AML-193 (cell line): ENCODE data around the gene TRANK1.
"Not testable (repeated sequence)": the region's sequence is repeated elsewhere in the genome, so short reads cannot be mapped to it uniquely, and the experiment has no call there.

ENCODE experiments used
- DNase-seq, 2 experiments: peaks; one replicate each; lab custom pipeline; 2025; lab: John Stamatoyannopoulos, UW

Gene TRANK1

DNA sequence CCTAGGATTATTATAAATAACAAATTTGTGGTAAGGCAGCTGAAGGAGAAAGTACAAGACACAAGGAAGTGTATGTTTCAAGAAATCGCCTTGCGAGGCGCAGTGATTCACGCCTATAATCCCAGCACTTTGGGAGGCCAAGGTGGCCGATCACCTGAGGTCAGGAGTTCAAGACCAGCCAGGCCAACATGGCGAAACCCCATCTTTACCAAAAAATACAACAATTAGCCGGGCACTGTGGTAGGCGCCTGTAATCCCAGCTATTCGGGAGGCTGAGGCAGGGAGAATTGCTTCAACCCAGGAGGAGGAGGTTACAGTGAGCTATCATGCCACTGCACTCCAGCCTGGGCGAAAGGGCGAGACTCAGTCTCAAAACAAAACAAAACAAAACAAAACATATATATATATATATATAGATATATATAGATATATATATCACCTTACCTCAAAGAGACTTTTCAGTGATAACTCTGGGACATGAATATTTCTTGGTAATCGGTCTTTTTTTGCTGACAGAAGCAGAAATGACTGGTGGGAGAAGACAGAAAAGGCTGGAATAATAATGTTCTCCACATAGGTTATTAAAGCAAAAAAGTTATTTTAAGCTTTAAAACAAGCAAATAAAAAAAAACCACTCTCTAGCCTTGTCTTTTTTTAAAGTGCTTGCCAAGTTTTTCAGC lies 52.3 kb downstream of the TRANK1 start:
- no peak for DNase-seq

DNA sequence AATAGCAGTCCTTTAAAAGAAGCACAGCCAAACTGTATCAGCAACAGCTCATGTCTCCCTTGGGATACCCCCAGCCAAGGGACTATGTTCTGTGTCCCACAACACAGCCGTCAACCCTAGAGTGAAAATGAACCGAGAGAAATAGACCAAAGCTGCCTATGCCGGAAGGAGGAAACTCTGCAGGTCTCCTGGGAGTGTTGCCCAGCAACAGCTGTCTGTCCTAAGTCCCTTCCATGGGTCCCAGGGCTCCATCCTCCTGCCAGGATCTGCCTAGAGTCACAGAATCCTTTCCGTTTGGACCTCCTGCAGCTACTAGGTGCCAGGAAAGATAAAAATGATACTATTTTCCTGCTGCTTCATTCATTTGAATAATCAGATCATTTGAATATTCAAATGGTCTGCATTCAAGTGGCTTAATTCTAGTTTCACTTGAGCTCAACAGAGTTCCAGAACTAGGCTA lies 53.1 kb downstream of the TRANK1 start:
- DNase-seq, result no peak

DNA sequence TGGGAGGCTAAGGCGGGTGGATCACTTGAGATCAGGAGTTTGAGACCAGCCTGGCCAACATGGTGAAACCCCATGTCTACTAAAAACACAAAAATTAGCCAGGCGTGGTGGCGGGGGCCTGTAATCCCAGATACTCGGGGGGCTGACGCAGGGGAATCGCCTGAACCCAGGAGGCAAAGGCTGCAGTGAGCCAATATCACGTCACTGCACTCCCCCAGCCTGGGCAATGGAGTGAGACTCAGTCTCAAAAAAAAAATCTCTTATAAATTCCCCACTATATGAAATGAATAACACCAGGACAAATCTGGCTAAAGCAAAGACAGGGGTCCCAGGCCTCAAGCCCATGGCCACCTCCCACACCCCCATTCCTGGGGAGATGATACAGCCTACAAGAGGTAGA lies 53.8 kb downstream of the TRANK1 start:
- DNase-seq, result not testable (repeated sequence)

DNA sequence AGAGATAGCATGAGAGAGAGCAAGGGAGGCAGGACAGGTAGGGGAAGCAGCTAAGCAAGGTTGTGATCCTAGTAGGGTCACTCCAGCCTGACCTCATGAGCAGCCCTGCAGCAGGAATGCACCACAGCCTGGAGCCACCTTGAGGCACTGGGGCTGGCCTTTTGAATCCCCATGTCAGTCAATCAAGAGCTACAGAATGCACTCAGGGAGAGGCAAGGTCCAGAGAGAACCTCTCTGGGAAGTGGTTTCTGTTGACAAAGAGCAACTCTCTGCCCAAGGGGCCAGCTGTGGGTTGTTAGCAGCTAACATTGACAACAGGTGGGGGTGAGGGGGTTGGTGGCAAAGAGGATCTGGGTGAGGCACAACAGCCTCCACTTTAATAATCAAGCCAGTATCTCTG lies 54.6 kb downstream of the TRANK1 start:
- DNase-seq, result no peak

DNA sequence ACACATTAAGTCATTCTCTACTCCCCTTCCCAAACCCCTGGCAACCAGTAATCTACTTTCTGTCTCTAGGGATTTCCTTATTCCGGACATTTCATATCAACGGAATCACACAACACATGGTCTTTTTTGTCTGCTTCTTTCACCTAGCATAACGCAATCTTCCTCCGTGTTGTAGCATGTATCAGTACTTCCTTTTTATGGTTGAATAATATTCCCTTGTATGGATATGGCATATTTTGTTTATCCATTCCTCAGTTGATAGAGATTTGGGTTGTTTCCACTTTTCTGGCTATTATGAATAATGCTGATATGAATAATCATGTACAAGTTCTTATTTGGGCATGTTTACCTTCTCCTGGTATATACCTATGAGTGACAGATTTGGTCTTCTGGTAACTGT lies 63.1 kb downstream of the TRANK1 start:
- no peak for DNase-seq

DNA sequence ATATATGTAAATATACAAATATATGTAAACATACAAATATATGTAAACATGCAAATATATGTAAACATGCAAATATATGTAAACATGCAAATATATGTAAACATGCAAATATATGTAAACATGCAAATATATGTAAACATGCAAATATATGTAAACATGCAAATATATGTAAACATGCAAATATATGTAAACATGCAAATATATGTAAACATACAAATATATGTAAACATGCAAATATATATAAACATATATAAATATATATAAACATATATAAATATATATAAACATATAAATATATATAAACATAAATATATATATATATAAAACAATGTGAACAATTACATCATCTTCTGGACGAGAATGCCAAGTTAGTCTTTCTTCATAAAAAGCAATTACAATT lies 65.0 kb downstream of the TRANK1 start:
- not testable (repeated sequence) for DNase-seq

DNA sequence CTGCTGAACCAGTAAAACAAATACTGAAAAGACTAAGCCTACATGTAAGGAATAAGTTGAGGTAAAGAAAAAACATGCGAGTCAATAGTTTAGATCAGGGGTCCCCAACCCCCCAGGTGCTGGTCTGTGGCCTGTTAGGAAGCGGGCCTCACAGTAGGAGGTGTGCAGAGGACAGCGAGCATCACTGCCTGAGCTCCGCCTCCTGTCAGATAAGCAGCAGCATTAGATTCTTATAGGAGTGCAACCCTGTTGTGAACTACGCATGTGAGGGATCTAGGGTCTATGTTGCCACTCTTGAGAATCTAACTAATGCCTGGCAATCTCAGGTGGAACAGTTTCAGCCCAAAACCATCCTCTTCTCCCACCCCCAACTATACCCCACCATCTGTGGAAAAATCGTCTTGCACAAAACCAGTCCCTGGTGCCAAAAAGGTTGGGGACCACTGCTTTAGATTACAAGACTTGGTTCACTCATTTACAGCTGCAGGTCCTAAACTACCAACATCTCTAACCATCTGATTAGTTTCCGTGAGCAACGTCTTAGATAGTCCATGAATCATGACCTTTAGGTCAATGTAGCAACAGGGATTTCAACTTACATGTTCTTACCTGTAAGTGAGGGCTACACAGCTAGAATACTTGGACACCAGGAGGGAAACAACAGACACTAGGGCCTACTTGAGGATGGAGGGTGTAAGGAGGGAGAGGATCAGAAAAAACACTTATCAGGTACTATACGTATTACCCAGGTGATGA lies 66.7 kb downstream of the TRANK1 start:
- no peak for DNase-seq

DNA sequence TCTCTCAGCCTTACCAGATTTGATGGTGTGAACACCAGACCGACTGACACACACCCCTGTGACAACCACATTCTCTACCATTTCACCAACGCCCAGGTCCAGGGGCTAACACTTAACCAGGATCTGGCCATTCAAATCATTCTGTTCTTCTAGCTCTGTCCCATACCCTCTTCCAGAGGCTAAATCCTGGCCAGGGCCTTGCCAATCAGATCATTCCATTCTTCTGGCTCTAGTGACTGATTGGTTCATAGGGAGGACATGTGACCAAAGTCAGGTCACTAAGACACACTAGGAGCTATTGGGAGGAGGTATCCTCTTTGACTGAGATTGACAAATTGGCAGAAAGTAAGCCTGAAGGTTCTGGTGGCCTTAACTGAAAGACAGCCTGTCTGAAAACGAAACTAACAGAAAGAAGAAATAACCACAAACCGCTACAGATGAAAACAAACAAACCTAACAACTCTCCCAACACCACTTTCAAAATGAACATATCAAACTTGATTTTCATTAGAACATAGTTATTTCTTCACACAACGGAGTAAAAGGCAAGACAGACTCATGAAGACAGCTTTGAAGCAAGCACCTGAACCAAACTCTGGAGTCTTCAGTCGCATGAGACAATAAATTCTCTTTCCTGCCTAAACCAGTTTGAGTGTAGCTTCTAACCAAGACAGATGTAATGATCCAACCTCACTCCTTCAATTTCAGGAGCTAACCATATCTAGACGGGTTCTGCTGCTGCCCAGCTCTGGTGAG lies 68.5 kb downstream of the TRANK1 start:
- DNase-seq, result peak; percentile 20 to 38

DNA sequence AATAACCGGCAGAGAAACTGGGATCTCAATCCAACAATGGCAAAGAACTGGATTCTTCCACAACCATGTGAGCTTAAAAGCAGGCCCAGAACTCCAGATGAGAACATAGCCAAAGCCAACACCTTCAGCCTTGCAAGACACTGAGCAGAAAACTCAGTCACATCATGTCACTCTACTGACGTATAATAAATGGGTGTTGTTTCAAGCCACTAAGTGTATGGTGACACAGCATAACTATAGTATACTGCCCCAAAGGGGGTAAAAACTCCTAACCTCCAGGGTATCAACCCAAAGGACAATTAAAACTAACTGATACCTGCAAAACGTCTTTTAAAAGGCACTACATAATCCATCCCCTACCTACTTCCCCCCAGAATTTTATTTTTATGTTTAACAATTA lies 69.5 kb downstream of the TRANK1 start:
- DNase-seq, result no peak

DNA sequence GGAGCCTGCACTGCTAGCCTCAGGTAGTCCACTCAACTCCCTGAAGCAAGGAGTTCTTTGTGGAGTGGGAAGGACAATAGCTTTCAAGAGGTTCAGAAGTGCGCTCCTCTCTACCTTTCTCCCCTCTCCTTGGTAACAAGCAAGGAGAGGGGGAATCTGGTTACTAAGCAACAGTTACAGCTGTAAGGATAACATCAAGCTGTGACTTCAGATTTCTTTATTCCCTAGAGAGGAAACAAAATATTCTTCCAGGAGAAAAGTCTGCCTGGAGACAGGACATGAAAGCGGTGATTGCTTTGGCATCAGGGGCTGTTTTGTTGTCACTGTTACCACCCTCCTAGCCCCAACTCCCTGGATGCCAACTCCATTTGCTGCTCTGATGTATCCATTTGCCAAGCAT lies 70.4 kb downstream of the TRANK1 start:
- DNase-seq, result no peak

DNA sequence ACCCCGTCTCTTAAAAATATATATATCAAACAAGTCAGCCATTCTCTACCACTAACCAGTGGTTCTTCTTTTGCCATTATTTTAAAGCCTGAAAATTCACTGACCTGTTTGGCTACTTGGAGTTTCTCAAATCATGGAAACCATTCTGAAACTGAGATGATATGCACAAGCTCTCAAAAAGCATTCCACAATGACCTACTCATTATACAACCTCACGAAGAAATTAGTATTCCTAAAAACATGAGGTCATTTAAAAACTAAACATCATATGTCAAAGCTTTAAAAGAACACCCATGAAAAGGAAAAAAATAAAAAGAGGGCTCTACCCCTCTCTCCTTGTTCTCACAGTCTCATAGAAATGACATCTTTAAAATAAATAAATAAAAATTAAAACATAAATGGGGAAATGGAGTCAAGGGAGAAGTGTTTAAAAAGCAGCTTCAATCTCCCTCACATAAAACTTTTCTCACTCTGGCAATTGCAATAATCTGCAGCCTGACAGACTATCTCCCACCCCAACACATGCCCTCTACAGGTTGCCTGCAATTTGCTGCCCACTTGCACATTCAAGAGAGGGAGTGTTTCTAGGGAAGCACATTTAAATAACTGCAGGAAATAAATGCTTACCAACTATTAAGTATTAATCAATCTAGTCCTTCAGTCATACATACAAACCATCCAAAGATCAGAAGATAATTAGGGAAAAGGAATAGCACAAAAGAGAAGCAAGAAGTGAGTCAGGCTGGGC lies 73.3 kb downstream of the TRANK1 start:
- DNase-seq, result no peak

DNA sequence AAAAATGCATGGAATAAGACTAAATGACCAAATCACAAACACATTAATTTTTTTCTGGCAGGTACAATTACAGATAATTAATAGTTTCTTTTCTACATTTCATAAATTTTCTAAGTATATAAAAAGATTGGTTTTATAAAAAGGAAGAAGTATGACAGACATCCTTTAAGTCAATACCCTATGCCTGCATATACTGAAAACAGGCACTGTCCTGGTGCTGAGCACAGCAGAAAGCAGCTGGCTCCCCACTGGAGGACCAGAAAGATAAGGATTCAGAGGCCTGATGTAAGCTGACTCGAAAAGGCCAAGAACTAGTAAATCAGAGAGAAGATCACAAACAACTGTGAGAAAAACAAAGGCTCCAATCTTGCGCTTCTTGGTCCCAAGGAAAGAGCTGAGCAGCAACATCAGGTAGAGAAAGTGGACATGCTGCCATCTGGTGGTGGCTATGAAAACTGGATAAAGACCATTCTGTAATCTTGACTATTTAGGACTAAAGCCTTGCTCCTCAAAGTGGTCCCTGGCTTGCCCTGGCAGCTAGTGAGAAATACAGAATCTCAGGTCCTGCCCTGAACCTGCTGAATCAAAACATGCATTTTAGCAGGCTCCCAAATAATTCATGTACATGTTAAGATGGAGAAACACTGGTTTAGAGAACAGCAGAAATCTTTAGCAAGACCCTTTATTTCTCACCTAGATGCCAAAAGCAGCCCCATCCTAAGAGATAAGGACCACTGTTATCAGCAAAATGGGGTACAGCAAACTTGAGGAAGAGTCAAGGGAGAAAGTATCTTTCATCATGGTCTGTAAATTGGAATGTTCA lies 76.0 kb downstream of the TRANK1 start:
- DNase-seq, result peak; percentile 75 to 89

DNA sequence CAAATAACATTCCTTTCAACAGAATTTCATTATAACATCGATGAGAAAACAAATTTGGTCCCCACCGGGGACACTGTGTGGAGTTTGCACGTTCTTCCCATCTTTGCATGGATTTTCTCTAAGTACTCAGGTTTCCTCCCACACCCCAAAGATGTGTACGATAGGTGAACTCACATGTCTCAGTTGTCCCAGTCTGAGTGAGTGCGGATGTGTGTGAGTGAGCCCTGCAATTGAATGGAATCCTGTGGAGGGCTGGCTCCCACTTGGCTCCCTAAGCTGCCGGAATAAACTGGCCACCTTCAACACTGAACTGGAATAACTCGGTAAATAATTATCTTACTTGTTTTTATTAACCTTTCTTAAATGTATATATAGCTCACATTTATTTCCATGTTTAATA lies 77.0 kb downstream of the TRANK1 start:
- no peak for DNase-seq

DNA sequence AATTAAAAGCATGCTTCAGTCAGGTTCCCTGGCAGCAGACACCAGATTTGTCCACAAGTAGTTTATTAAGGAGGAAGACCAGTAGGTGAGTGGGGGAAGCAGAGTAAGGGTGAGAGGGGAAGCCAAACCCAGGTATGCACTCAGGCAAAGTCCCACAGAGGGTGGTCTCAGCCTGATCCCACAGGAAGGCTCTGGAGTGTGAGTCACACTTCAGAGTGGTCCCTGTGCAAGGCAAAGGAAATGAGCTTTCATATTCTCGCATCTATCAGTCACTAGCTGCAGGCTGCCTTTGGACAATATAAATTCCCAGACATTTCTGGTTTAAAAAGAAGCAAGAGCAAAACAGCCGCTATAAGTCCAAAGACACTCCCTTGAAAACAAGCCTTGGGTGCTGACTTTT lies 78.5 kb downstream of the TRANK1 start:
- no peak for DNase-seq

DNA sequence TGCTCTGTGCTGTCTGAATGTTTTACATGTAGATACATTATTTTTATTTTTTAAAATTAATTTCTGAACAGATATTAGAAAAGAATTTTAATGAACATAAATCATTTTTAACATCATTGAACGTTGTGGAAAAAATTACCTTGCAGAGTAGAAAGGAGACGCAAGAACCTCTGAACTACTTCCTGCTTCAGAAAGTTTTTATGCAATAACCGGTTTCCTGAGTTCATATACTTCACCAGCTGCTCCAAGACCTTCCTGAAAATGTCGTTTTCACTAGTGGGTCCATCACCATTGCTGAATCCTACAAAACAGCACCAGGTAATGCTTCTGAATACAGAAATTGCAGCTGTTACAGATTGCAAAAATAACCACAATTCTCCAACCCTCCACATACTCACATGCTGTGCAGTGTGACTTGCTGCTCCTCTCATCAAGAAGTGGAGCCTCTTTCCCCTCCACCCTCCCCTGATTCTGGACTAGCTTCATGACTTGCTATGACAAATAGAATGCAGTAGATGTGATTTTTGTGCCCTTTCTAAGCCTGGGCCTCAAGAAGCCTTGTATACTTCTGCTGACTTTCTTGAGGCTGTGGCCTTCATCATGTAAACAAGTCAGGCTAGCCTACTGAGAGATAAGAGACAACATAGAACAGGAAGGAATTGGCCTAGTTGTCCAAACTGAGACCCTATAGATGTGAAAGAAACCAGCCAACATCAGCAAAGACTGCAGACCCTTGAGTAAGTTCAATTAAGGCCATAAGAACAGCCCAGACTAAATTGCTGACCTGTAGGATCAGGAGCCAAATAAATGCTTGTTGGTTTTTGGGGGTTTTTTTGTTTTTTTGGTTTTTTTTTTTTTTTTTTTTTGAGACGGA lies 80.4 kb downstream of the TRANK1 start:
- DNase-seq, result peak; percentile 88 to 90

DNA sequence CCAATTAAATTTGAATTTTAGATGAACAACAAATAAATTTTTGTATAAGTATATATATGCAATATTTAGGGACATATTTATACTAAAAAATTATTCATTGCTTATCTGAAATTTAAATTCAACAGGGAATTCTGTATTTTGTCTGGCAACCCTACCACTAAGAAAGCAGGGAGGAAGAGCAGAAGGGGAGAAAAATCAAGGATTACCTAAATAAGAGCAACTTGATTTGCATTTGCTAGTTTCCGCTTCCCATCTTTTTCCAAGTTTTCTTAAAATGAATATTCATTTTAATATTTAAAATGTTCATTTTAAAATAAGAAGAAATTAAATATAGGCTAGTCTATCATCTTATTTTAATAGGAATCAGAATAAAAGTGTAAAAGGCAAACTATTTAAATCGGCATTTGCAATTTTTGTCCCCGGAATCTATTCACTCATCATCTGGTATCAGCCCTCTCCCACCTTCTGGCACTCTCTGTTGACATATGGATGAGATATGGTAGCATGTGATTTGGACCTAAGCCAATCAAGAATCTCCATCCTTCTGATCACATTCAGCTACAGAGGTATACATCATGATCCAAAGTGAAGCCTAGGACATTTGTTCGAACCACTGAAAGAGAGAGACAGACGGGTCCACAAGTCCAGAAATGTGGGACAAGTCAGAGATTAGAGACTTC lies 82.6 kb downstream of the TRANK1 start:
- DNase-seq, result no peak

DNA sequence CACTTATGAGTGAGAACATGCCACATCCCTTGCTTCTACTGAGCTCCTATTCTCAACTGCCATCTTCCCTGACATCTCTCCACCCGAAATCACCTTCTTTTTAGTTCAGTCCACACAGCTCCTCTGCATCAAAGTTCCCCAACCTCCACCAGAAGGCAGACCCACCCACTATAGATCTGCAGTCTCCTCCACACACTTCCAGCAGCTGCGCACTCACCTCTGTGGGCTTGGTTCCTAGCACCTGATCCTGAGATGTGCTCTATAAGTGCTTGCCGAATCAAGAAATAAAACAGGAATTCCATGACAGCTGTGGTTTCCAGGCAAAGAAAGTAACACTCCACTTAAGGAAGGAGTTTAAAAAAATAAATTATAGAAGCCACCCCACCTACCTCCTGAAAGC lies 85.4 kb downstream of the TRANK1 start:
- no peak for DNase-seq

DNA sequence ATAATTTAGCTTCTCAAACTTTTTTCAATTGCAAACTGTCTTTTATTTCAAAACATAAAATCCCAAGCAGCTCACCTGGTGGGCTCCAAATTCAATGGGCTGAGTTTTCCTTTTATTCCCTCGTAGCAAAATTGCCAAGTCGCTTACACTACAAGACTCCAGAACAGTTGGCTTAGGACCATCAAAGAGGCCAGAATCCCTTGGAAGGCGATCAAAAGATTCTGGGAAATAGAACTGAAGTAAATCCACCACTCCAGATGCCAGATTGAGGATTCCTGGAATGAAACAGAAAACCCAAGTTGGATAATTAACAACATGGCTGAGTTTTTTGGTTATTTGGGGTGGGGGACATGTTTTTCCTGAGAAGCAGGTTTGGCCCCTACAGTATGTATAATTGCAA lies 92.8 kb downstream of the TRANK1 start:
- no peak for DNase-seq

DNA sequence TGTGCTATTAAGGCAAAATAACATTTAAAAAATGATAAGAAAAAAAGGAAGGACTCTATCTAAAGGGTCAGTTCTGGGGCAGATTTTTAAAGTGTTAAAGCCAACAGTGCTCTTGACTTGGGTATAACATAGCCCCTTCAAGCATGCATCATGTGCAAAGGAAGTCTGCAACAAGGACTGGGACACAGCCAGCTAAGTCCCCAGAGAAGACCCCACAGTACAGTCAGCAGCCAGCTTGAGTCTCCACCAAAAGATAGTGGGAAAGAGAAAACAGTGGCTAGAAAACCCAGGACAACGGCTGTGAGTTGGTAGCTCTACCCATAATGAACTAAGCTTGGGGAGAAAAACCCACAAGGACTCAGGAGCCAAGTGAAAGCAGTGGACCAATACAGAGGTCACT lies 94.1 kb downstream of the TRANK1 start:
- no peak for DNase-seq

DNA sequence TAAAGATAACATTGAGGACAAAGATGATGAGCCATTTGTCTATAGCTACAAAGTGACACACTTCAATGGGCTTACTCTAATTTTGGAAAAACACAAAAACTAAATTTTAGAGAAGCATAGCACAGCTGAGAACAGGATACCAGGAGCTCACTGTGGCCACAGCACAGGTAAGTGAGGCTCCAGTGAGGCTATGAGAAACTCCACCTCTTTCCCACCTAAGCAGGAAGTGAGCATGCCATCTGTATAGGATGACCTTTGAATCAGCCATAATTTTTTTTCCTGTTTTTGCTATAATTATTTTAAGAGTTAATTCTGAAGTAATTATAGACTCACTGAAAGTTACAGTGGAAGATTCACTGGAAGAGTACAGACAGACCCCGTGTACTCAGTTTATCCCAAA lies 98.4 kb downstream of the TRANK1 start:
- DNase-seq, result no peak
